HG02678 (cell line): ENCODE results near the gene CES4A.
A peak's percentile ranks its signal among the peaks of the same experiment; 100 is the strongest.

ENCODE experiments used
- ATAC-seq: cut with Tn5 transposase; IDR thresholded peaks from one replicate; pipeline ENCODE4 v1.9.1; 2021; ENCODE audit warnings: mild to moderate bottlenecking, moderate library complexity; ENCODE audit not compliant: unreplicated experiment

Gene CES4A

DNA sequence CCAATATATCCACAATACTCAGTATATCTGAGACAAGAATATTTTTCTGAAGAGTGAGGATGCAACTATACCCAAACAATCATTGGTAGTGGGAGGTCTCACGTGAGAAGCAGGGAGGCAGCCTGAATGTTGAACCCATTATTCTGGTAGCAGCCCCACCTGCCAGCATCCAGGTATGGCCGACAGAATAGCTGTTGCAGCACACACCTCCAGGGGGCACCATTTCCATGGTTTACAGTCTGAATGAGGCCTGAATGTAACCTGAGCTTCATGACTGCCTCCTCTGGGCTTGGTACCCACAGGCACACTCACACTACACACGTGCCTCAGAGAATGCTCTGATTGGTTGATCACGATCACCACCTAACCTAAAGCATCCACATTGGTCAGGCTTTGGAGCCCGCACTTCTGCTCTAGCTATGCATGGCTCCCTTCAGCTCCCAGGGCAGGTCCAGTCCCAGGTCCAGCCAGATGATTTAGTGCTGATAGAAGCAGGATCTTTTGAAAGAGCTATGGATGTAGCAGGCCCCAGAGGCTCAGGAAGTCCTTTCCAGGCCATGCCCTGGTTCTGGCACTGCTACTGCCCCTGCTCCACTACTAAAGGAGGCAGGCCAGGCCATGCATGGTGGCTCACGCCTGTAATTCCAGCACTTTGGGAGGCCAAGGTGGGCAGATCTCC, 29.6 kb downstream of the CES4A start:
- ATAC-seq, result peak; percentile 85

GRCh38 chr16:67019171-67019570, 30.8 kb downstream of the CES4A start:
- no peak for ATAC-seq

- ATAC-seq, result no peak
Observed at GRCh38 chr16:67021321-67021720, 32.9 kb downstream of the CES4A start.

DNA sequence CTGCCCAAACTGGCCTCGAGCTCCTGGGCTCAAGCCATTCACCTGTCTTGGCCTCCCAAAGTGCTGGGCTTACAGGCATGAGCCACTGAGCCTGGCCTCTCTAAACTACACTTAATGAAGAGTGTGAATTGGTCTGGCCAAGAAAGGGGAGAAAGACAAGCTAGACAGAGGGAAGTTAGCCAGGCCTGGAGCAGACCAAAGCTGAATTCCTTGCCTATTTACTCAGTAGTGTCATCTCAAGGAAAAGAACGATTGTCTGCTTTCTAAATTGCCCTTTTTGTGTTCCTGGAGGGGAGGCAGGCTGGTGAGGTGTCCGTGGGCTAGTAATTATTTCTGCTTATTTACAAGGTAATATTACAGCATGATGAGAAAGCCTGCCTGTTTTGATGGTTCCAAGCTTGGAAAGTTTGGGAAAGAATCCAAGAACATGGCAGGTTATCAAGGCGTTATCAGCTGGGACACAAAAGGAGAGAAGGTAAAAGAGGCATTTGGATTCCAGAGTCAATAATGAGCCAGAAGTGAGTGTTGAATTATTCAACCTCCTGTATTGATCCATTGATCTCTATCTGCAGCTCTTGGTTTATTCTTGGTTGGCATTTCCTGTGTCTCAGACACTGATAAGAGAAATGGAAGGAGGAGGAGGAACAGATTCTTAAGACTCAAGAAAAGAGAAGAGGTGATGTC, 34.3 kb downstream of the CES4A start:
- ATAC-seq, result no peak

DNA sequence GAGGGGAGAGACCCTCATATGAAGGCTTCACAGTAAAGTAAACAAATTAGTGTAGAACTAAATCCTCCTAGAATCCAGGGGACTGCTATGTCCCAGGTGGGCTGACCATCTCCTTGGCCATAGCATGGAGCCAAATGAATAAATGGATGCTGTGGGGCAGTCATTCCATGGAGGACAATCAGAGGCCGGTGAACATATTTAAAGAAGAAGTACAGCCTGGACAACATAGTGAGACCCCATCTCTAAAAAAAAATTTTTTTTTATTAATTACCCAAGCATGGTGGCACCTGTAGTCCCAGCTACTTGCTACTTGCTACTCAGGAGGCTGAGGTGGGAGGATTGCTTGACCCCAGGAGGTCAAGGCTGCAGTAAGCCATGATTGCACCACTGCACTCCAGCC, 35.3 kb downstream of the CES4A start:
- ATAC-seq, result no peak

DNA sequence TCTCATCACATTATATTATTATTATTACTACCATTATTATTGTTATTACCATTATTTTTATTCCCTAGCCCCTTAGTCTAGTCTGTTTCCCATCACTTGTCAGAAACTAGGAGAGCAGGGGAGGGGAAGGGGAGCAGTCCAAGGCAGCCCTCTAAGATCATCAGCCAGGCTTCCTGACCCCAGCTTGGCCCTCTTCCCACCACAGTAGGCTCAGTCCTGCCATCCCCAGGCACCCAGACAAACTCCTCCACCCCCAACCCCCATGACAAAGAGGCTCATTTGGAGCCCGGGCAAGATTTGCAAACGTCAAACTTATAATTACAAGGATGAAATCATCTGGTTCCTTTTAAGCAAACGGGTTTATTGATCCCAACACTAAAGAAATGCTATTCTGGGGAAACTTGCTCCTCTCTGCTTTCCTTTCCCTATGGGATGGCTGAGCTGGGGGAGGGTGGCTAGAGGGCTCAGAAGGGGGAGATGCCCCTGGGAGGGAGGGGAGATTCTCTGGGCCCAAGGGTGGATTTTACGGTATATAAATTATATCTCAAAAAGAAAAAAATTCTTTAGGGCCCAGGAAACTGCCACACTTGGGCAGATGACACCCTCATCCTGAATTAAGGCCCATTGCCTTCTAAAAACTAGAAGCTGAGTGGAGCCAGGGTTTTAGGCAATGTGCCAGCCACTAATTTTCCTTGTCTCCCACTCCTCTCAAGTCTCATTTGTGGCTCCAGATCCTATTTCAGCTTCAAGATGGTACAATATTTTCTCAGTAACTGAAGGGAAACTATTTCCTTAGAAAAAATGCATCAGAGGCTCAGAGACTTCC, 36.2 kb downstream of the CES4A start:
- no peak for ATAC-seq

- ATAC-seq, result no peak
Observed at GRCh38 chr16:67025210-67025550, 36.8 kb downstream of the CES4A start.

GRCh38 chr16:67026570-67026969, 38.2 kb downstream of the CES4A start:
- no peak for ATAC-seq

DNA sequence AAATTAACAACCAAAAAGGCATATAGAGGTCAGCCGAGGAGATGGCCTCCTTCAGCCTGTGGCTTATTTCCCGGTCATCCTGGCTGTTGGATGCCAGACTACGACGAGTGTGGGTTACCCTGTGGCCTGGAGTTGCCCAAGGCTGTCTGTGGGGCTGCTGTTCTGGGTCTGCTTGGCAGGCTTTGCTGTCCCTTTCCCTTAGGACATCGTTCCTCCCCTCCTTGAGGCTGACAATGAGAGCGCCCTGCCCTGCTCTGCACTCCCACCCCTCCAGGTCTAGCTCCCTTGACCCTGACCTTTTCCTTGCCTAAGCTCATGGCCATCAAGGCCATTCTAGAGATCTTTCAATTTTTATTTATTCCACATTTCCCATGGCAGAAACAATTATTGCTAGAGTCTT, 38.7 kb downstream of the CES4A start:
- ATAC-seq, result no peak

DNA sequence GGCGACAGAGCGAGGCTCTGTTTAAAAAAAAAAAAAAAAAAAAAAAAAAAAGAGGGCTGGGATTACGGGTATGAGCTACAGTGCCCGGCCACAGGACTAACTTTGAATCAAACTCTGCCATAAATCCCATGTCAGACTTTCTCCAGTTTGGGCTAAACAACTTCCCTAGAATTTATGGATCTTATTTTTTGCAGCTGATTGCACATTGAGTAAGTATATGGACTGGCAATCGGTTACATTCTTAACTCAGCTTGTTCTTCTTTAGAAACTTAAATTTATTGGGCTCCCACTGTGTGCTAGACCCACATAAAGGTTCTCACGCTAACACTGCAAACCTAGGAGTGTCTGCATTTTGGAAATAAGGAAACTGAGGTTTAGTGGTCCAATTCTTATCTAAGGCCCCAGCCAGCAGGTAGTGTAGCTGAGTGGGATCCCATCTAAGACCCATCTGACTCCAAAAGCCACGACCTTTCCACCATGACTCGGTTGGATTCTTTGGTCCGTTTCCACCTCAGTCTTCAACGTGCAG, 39.8 kb downstream of the CES4A start:
- ATAC-seq, result no peak

- peak; percentile 80 for ATAC-seq
Observed at GRCh38 chr16:67028696-67029253, 40.4 kb downstream of the CES4A start, which contains the start of gene CBFB. CBFB (plus strand) TSS chr16:67029149; CDS start chr16:67029408, 259 bp downstream.

GRCh38 chr16:67029254-67030096, 41.1 kb downstream of the CES4A start:
- peak; percentile 45 for ATAC-seq

- ATAC-seq, result no peak
Observed at GRCh38 chr16:67030221-67030962, 42.0 kb downstream of the CES4A start.

DNA sequence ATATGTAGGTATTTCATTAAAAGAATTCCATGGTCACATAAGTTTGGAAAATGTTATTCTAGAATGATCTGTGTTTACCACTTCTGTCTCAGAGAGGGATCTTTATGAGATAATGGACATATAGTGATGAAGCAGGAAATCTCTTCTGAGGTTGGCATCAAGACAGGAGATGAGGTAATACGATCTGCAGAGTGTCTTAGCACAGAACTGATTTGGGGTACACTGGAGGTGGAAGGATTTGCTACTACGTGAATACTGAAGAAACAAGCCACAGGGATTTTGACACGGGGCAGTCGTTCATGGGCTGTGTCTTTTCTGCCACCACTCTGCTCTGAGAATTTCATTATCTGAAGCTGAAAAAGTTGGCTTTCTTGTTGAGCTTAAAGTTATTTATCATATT, 46.1 kb downstream of the CES4A start:
- no peak for ATAC-seq

GRCh38 chr16:67035364-67035763, 47.0 kb downstream of the CES4A start:
- no peak for ATAC-seq

GRCh38 chr16:67036323-67036741, 47.9 kb downstream of the CES4A start:
- ATAC-seq, result no peak

- no peak for ATAC-seq
Observed at GRCh38 chr16:67039260-67040020, 51.1 kb downstream of the CES4A start.

DNA sequence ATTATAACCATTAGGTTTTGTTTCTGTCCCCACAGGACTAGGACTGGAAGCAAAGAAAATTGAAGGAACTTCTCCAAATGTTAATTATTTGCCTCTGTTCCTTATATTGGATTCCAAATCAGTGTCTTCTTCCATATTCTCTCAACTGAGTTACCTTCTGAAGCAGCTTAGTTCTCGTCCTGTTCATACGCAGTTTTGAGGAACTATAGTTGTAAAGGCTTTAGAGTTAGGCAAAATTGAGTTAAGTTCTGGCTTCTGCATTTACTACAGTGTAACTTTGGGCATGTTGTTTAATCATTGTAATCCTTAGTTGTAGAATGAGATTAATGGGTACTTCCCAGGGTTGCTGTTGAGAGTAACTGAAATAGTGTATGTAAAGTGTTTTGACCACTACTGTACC, 51.8 kb downstream of the CES4A start:
- ATAC-seq, result no peak

GRCh38 chr16:67040906-67041305, 52.5 kb downstream of the CES4A start:
- no peak for ATAC-seq
